ENCODE data around the gene NSUN7.

DNA sequence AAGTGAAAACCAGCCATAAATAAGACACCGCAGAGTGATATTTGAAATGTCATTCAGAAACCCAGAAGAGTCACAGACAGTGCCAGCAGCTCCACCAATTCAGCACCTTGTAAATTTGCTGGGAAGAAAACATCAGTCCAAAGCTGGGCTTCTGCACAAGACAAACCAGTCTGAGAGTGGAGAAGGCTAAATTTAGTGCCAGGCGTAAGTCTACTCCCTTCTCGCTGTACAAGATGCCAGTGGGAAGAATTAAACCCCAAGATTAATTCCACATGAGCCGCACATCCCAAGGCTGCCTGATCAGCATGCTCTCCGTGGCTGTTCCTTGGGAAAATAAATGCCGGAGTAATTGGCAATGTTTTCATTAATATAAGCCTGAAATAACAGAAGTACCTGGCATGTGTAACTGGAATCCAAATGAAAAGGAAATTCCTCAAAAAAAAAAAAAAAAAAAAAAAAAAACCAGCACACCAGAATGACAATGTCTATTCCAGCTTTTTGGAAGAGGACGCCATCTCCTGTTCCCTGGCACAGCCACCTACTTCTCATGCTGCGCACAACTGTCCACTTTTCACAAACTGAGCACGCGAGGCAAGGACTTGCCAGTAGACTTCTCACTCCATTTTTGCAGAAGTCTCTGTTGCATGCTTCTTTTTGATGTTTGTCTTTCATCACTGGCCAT lies 95.5 kb downstream of the NSUN7 start:
- no peak for TF ChIP-seq EZH2 (IDR thresholded peaks at IDR 0.05; ENCODE audit: low read length, missing control alignments)
- TF ChIP-seq, protein P1, sequence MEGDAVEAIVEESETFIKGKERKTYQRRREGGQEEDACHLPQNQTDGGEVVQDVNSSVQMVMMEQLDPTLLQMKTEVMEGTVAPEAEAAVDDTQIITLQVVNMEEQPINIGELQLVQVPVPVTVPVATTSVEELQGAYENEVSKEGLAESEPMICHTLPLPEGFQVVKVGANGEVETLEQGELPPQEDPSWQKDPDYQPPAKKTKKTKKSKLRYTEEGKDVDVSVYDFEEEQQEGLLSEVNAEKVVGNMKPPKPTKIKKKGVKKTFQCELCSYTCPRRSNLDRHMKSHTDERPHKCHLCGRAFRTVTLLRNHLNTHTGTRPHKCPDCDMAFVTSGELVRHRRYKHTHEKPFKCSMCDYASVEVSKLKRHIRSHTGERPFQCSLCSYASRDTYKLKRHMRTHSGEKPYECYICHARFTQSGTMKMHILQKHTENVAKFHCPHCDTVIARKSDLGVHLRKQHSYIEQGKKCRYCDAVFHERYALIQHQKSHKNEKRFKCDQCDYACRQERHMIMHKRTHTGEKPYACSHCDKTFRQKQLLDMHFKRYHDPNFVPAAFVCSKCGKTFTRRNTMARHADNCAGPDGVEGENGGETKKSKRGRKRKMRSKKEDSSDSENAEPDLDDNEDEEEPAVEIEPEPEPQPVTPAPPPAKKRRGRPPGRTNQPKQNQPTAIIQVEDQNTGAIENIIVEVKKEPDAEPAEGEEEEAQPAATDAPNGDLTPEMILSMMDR (conservative IDR thresholded peaks at IDR 0.05 in 1 of 2, IDR thresholded peaks at IDR 0.05 in 1 of 2; ENCODE audit: low read depth in 1 of 2, low read length in 2 of 2), result no peak

Data from fibroblast of lung (primary cell).